Astrocyte (in vitro differentiated cells and primary cell): ENCODE data around the gene ZNF552.

ENCODE experiments used
- EZH2 ChIP-seq: IDR thresholded peaks from 2 replicates; pipeline ENCODE4 v1.6.1; 2012; ENCODE audit warnings: mild to moderate bottlenecking, low read length, inconsistent platforms; ENCODE audit not compliant: insufficient read depth
- TF ChIP-seq, protein P1 (sequence below): IDR thresholded peaks from 2 replicates; pipeline ENCODE4 v1.5.1; 2011; ENCODE audit warnings: low read depth, mild to moderate bottlenecking, inconsistent platforms, low read length, moderate library complexity; ENCODE audit not compliant: insufficient read depth

DNA sequence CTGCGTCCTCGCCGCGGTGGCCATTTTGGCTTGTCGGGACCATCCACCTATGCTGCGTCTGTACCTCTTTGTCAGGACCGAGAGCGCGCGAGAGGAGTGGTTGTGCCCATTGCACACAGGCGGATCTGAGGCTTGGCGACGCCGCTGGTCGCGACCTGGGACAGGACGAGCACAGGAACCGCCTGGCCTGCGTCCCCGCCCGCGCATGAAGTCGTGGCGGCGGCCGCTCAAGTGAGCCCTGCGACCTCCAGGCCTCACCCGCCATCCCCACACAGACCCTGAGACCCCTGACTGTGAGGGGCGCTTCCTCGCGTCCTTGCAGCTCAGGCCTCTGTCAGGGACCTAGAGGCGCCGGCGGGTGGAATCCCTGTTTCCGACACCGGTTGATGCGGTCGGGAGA lies 28.4 kb downstream of the ZNF552 start:
- TF ChIP-seq, protein P1, sequence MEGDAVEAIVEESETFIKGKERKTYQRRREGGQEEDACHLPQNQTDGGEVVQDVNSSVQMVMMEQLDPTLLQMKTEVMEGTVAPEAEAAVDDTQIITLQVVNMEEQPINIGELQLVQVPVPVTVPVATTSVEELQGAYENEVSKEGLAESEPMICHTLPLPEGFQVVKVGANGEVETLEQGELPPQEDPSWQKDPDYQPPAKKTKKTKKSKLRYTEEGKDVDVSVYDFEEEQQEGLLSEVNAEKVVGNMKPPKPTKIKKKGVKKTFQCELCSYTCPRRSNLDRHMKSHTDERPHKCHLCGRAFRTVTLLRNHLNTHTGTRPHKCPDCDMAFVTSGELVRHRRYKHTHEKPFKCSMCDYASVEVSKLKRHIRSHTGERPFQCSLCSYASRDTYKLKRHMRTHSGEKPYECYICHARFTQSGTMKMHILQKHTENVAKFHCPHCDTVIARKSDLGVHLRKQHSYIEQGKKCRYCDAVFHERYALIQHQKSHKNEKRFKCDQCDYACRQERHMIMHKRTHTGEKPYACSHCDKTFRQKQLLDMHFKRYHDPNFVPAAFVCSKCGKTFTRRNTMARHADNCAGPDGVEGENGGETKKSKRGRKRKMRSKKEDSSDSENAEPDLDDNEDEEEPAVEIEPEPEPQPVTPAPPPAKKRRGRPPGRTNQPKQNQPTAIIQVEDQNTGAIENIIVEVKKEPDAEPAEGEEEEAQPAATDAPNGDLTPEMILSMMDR, result no peak
- TF ChIP-seq EZH2, result no peak
